Measurements from ENCODE around the gene PLIN4.
A peak's percentile ranks its signal among the peaks of the same experiment; 100 is the strongest.

PLIN4 gene

DNA sequence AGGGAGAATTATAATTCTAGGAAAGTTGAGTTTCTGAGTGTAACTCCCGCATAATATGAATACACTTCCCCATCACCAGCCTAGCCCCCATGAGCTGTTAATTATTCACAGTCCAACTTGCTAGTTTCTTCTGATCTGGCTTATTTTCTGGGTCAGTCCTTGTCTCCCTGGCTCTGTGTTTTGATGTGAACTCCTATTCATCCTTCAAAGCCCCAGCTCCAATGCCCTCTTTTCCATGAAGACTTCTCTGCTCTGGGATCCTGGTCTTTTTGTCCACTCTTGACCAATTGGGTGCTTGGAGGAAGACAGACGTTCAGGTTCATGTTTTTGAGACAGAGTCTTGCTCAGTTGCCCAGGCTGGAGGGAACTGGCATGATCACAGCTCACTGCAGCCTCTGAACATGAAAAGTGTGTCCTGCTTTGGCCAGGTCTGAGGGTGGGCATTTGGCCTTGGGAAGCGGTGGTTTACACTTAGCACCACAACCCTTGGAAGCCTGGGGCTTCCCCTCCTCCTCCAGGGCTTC lies 20.9 kb upstream of the PLIN4 start:
- in situ Hi-C loops (cut with MboI; ENCODE audit: low pct_unique_long_range_greater_than_20kb, low sequenced_read_pairs, unreplicated experiment): no loop called here
- TF ChIP-seq, protein P1, sequence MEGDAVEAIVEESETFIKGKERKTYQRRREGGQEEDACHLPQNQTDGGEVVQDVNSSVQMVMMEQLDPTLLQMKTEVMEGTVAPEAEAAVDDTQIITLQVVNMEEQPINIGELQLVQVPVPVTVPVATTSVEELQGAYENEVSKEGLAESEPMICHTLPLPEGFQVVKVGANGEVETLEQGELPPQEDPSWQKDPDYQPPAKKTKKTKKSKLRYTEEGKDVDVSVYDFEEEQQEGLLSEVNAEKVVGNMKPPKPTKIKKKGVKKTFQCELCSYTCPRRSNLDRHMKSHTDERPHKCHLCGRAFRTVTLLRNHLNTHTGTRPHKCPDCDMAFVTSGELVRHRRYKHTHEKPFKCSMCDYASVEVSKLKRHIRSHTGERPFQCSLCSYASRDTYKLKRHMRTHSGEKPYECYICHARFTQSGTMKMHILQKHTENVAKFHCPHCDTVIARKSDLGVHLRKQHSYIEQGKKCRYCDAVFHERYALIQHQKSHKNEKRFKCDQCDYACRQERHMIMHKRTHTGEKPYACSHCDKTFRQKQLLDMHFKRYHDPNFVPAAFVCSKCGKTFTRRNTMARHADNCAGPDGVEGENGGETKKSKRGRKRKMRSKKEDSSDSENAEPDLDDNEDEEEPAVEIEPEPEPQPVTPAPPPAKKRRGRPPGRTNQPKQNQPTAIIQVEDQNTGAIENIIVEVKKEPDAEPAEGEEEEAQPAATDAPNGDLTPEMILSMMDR (IDR thresholded peaks at IDR 0.05; ENCODE audit: extremely low read depth, insufficient read depth, missing control alignments): no peak
- no peak for DNase-seq (ENCODE audit: low spot score)

DNA sequence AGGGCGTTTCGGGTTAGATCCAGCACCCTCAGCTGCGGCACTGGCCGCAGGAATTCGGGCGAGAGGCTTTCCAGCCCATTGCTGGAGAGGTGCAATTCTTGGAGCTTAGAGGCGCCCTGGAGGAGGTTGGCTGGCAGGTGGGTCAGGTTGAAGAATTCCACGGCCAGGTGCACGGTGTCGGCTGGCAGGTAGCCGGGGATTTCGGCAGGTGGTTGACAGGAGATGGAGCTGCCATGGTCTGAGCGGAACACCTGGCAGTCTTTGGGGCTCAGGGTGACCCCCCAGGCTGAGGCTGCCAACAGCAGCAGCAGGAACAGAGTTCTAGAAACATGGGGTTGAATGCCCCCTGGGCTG lies 20.3 kb upstream of the PLIN4 start:
- in situ Hi-C loops (cut with MboI; ENCODE audit: low pct_unique_long_range_greater_than_20kb, low sequenced_read_pairs, unreplicated experiment): no loop called here
- no peak for DNase-seq (ENCODE audit: low spot score)
- TF ChIP-seq, protein P1 (IDR thresholded peaks at IDR 0.05; ENCODE audit: extremely low read depth, insufficient read depth, missing control alignments): no peak

DNA sequence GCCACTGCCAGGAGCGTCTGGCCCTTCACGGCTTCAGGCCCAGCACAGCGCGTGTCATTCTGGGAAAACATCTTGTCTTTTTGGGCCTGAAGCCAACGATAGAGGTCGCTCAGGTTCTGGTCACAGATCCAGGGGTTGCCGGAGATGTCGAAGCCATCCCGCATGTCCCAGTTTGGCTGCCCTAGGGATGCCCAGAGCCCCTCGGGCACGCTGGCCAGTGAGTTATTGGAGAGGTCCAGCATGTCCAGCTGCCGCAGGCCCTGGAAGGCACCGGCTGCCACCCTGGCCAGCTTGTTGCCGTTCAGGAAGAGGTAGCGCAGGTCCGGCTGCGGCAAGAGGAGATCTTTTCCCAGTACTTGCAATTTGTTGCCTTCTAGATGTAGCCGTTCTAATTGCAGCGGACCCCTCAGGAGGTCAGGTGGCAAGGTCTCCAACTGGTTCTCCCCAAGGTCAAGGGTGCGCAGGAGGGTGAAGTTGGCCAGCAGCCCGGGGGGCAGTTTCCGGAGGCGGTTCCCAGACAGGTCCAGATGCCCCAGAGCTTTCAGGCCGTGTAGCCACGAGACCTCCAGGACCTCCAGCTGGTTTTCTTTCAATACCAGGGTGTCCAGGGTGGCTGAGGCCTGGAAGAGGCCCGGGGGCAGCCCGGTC lies 19.8 kb upstream of the PLIN4 start:
- DNase-seq (ENCODE audit: low spot score): no peak
- TF ChIP-seq, protein P1 (IDR thresholded peaks at IDR 0.05; ENCODE audit: extremely low read depth, insufficient read depth, missing control alignments): no peak
- in situ Hi-C loops (cut with MboI; ENCODE audit: low pct_unique_long_range_greater_than_20kb, low sequenced_read_pairs, unreplicated experiment): no loop called here

DNA sequence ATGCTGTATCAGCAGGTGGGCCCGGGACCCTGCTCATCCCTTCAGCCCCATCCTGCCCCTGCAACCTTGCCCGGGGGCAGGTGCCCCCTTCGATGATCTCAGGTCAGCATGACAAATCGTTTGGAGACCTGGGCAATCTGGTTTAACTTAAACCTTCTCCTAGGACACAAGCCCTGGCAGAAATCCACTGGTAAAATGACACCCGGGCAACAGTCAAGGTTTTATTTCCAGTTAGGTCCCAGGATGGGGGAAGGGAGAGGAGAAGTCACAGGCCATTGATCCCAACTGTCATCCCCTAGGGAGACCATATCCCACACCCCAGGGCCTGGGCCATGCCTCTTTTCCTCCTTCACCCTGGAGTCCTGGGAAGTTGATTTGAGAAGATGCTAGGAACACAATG lies 18.5 kb upstream of the PLIN4 start:
- TF ChIP-seq, protein P1 (IDR thresholded peaks at IDR 0.05; ENCODE audit: extremely low read depth, insufficient read depth, missing control alignments): no peak
- DNase-seq (ENCODE audit: low spot score): no peak
- in situ Hi-C loops (cut with MboI; ENCODE audit: low pct_unique_long_range_greater_than_20kb, low sequenced_read_pairs, unreplicated experiment): no loop called here

DNA sequence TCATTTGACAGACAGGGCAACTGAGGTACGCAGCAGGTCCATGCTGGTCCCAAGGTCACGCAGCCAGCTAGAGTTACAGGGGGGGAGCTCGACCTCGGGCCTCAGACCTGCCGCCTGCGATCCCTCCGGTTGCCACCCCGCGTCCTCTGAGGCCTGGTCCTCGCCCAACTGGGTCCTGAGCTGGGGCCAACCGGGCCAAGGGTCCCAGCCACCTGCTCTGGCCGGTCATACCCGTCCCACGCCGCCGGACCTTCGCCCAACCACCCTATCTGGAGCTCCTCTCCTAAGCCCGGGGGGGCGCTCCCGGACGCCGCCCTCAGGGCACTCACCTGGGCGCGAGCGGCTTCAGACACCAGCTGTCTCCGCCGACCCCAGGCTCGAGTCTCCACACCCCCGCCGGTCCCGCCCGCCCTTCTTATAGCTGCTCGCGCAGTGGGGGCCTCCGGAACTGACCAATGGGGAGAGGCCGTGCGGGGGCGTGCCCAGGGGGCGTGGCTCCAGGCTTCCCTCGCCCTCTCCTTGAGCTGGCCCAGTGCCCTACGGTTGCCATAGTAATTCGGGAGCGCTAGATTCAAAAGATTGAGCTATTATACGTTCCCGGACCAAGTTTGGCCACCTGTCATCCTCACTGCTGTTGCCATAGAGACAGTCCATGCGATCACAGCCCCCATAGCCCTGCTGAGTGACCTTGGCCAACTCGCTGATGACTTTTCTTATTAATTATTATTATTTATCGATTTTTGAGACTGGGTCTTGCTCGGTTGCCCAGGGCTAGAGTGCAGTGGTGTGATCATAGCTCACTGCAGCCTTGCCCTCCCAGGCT lies 16.8 kb upstream of the PLIN4 start, which contains the start of gene PLIN5:
PLIN5 (minus strand) TSS at position 389 of the 823 bp plus-strand sequence. CDS start 1,150 bp downstream, outside the sequence.
- TF ChIP-seq, protein P1 (IDR thresholded peaks at IDR 0.05; ENCODE audit: extremely low read depth, insufficient read depth, missing control alignments): no peak
- in situ Hi-C loops (cut with MboI; ENCODE audit: low pct_unique_long_range_greater_than_20kb, low sequenced_read_pairs, unreplicated experiment): no loop called here
- DNase-seq (ENCODE audit: low spot score): peak; percentile 76

DNA sequence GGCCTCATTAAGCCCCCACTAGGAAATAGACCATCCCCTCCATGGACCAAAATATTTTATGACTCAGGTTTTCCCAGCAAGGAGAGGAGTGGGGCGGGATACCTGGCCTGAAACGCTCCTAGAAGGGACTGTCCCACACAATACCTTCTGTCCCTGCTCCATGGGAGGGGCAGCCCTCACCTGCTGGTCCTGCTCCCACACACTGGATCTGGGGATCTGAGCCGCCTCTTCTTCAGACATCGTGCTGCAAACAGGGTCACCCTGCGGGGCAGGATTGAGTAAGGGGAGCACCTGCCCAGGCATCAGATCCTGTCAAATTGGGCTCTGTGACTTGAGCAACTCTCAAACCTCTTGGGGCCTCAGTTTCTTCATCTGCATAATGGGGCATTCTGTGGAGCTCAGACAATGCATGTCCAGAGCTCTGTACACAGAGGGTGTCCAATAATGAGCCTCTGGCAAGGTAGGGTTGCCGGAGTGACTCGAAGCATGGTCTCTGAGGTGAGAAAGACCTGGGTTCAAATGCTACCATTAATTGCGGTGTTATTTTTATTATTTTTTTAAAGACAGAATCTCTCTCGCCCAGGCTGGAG lies 15.6 kb upstream of the PLIN4 start:
- no peak for DNase-seq (ENCODE audit: low spot score)
- in situ Hi-C loops (cut with MboI; ENCODE audit: low pct_unique_long_range_greater_than_20kb, low sequenced_read_pairs, unreplicated experiment): no loop called here
- TF ChIP-seq, protein P1 (IDR thresholded peaks at IDR 0.05; ENCODE audit: extremely low read depth, insufficient read depth, missing control alignments): no peak

Data from GM13977 (cell line).